Bronchus fibroblast of lung (primary cell): ENCODE data around the gene TTC34. TPM values are rescaled to one million over a fixed set of nuclear protein-coding genes. Genes with fewer than 3 reads are reported as not detected.

Source experiments
- total RNA-seq: library from RNA; depleted of rRNA; stranded (reverse); fragments of >200 nt; gene quantifications from 2 replicates; pipeline ENCODE4 v1.2.3, GENCODE V29; 2015

TTC34 gene
- total RNA-seq = 0.15 and 0.17 TPM in 2 replicates

GRCh38 chr1:2801535-2802291, at the start of gene TTC34:
Gene TTC34, minus strand, starts transcription at chr1:2801693. Its CDS starts 866 bp downstream, at chr1:2800827.

GRCh38 chr1:2632561-2633361, 168.7 kb downstream of the TTC34 start, which contains the start of gene MMEL1:
Gene MMEL1, minus strand, starts transcription at chr1:2633016. Its CDS starts 3,532 bp downstream, at chr1:2629484.

GRCh38 chr1:2586154-2587070, 215.1 kb downstream of the TTC34 start, which contains the start of gene PRXL2B:
Gene PRXL2B, plus strand, starts transcription at chr1:2586777. Its CDS starts 109 bp downstream, at chr1:2586886.

Other genes with a start within 250 kb of the TTC34 start
- gene TNFRSF14, start 245.3 kb downstream of the TTC34 start, total RNA-seq = 4.5 and 7.7 TPM in 2 replicates
- gene PRXL2B, start 214.9 kb downstream of the TTC34 start, total RNA-seq = 22.0 and 25.0 TPM in 2 replicates
- not detected in 2 replicates for gene MMEL1, start 168.7 kb downstream of the TTC34 start, total RNA-seq
- gene ACTRT2, start 219.8 kb upstream of the TTC34 start, total RNA-seq = not detected in 2 replicates